ENCODE results near the gene DGKZ. TPM values are rescaled to one million over a fixed set of nuclear protein-coding genes. Genes with fewer than 3 reads are reported as not detected.

DGKZ gene
- total RNA-seq, 4 donors from 2014 or later, result 45.0 to 97.0 (median 54.3) TPM

DNA sequence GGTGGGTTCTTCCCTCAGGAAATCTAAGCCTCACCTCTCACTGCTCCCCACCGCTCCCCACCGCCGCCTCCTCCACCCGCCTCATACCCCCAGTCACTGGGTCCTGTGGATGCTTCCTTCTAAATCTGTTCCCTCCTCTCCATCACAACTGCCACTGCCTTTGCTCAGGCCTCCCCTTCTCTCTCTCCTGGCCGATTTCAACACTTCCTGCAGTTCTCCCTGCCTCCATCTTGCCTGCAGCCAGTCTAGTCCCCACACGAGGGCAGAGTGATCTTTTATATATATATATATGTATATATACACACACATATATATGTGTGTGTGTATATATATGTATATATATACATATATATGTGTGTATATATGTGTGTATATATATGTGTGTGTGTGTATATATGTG is 42.0 kb upstream of the DGKZ start:
- TF ChIP-seq, protein P1, sequence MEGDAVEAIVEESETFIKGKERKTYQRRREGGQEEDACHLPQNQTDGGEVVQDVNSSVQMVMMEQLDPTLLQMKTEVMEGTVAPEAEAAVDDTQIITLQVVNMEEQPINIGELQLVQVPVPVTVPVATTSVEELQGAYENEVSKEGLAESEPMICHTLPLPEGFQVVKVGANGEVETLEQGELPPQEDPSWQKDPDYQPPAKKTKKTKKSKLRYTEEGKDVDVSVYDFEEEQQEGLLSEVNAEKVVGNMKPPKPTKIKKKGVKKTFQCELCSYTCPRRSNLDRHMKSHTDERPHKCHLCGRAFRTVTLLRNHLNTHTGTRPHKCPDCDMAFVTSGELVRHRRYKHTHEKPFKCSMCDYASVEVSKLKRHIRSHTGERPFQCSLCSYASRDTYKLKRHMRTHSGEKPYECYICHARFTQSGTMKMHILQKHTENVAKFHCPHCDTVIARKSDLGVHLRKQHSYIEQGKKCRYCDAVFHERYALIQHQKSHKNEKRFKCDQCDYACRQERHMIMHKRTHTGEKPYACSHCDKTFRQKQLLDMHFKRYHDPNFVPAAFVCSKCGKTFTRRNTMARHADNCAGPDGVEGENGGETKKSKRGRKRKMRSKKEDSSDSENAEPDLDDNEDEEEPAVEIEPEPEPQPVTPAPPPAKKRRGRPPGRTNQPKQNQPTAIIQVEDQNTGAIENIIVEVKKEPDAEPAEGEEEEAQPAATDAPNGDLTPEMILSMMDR (IDR thresholded peaks at IDR 0.05; ENCODE audit: low read depth), result no peak

DNA sequence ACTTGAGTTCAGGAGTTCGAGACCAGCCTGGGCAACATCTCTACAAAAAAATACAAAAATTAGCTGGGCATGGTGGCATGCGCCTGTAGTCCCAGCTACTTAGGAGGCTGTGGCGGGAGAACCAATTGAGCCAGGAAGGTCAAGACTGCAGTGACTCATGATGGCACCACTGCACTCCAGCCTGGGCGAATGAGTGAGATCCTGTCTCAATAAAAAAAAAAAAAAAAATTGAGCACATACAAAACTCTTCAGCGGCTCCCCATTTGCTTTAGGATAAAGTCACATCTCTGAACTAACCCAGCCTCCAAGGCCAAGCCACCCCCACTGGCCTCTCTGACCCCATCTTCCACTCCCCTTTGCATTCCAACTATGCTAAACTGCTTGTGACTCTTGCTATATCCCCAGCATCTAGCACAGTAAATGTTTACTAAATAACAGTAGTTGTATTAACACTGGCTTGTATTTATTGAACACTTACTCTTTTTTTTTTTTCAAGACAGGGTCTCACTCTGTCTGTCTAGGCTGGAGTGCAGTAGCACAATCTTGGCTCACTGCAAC is 40.9 kb upstream of the DGKZ start:
- TF ChIP-seq, protein P1 (IDR thresholded peaks at IDR 0.05; ENCODE audit: low read depth), result no peak

DNA sequence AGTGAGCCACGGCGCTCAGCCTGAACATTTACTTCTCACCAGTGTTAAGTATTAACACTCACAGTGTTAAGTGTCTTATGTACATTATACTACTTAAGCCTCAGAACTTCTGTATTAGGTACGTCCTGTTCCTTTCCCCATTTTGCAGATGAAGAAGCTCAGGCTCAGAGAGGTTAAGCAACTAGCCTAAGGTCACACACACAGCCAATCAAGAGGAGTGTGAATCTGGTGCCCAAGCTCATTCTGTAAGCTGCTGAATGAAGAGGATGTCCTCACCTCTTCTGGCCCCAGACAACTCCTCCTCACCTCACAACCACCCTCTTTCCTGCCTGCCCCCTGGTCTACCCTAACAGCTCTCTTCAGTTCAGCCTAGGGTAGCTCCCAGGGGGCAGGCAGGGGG is 39.9 kb upstream of the DGKZ start:
- TF ChIP-seq, protein P1 (IDR thresholded peaks at IDR 0.05; ENCODE audit: low read depth), result no peak

DNA sequence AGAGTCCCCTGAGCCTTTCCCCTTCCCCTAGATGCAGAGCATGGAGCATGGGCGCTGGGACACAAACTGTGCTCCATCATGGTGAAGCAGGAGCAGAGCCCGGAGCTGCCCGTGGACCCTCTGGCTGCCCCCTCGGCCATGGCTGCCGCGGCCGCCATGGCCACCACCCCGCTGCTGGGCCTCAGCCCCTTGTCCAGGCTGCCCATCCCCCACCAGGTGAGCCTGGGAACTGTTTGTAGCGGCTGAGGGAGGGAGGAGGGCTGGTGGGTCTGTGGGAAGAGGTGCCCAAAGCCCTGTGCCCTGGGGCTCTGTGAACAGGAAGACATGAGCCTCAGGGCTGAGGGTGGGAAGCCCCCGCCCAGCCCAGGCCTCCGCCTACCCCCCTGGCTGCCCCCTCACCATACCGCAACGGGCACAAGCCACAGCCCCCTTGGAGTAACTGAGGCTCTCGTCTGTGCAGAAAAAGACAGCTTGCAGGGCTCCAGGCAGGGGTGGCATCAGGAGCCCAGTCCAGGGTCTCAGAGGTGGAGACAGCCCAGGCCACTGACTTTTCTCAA is 39.4 kb upstream of the DGKZ start:
- TF ChIP-seq, protein P1 (IDR thresholded peaks at IDR 0.05; ENCODE audit: low read depth), result no peak

DNA sequence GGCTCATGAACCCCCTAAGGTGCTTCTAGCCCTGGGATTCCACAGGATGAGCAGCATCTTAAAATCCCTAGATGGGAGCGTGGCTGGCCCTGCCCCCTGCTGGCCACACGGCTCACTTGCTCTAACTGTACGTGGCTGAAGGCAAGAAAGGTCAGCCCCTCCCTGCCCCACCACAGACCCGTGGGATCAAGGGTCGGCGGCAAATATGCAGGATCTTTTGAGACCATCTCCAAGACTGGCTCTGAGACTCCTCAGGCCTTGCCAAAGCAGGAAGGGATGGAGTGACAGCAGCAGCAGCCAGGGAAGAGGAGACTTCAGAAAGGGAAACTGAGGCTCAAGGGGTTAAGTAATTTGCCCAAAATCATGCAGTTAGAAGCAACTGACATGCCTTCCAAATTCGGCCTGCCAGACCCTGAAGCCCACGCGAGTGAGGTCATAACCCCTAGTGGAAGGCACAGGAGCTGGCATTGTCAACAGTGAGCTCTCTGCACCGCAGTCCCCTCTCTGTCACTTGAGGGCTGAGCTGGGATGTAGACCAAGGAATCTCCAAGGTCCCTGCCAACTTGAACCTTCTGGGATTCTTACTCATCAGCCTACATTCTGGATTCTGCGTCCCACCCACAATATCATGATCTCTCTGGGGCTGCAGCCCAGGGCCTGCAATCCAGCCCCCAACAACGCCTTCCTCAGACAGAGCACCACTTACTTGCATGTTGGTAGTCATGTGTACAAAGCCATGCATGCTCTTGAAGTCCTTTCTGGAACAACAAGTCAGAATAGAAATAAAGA is 38.4 kb upstream of the DGKZ start:
- TF ChIP-seq, protein P1 (IDR thresholded peaks at IDR 0.05; ENCODE audit: low read depth), result no peak

DNA sequence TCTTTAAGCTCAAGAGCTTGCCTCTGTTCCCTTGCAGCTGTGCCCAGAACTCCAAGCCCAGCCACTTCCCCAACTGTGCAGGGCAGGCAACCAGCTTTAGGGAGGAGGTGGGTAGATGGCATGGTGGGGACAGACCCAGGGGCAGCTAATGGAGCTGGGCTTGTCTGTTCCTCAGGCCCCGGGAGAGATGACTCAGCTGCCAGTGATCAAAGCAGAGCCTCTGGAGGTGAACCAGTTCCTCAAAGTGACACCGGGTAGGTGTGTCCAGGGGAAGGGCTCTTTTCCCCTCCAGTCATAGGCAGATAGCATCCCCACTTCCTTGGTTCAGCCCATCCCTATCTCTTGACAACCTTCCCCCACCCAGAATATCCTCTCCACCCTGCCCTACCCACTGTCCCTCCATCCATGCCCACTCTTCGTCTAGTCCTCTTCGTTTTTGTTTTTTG is 37.4 kb upstream of the DGKZ start:
- TF ChIP-seq, protein P1 (IDR thresholded peaks at IDR 0.05; ENCODE audit: low read depth), result no peak

DNA sequence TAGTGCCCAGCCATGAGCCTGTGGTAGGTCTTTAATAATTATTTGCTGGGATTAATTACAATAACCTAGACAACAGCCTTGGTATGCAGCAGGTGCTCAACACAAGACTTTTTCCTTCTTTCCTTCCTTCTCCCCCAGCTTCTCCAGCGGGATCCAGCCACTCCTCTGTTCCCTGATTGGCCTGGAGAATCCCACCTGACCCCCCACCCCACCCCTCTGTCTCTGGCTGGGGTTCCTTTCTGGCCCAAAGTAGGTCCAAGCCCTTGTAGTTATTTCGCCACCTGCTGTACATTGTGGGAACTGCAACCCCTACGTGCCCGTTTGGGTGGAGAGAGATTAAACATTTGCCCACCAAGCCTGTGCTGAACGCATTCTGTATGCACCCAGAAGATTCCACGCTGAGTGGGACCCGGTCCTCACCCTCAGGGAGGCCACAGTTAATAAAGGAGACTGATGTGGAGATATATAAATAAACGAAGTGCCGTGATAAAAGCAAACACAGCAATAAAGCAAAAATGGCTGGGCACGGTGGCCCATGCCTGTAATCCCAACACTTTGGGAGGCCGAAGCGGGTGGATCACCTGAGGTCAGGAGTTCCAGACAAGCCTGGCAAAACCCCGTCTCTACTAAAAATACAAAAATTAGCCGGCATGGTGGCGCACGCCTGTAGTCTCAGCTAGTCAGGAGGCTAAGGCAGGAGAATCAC is 32.1 kb upstream of the DGKZ start:
- TF ChIP-seq, protein P1 (IDR thresholded peaks at IDR 0.05; ENCODE audit: low read depth), result no peak

Measured in subcutaneous adipose tissue (tissue), 4 donors.